PC-3 (cell line): ENCODE results near the gene ERFE.

Source experiments
- CTCF ChIP-seq: fragments of 300-600 bp; sonication (generic); conservative IDR thresholded peaks from 2 replicates; pipeline ENCODE4 v1.5.1; 2017; ENCODE audit warnings: antibody characterized with exemption, low read depth, mild to moderate bottlenecking, low read length
- EZH2 ChIP-seq: fragments of 300-600 bp; sonication (generic); IDR thresholded peaks from one replicate; pipeline ENCODE4 v1.6.1; 2017; ENCODE audit warnings: antibody characterized with exemption, mild to moderate bottlenecking, low read length; ENCODE audit not compliant: unreplicated experiment
- EZH2phosphoT487 ChIP-seq: fragments of 300-600 bp; sonication (generic); IDR thresholded peaks from 2 replicates; pipeline ENCODE4 v1.6.1; 2018; ENCODE audit warnings: mild to moderate bottlenecking, antibody characterized with exemption, low read length, borderline replicate concordance

- no peak for TF ChIP-seq CTCF
- TF ChIP-seq EZH2 = no peak
- no peak for TF ChIP-seq EZH2phosphoT487
Observed at GRCh38 chr2:238146884-238147544, 11.8 kb upstream of the ERFE start.
